VCaP (cell line): Measurements from ENCODE around the gene CABYR.

Source experiments
- H3K27ac ChIP-seq: fragments of 450-650 bp; 2 replicates; pipeline ENCODE4 v1.5.1; 2017
- CTCF ChIP-seq: fragments of 450-650 bp; conservative IDR thresholded peaks from 2 replicates; pipeline ENCODE4 v1.5.1; 2017; ENCODE audit warnings: mild to moderate bottlenecking, moderate library complexity

The CABYR gene

GRCh38 chr18:24161304-24161703 is 22.4 kb downstream of the CABYR start:
- TF ChIP-seq CTCF: no peak
- H3K27ac ChIP-seq: no peak overlapping the region

- H3K27ac ChIP-seq: no peak overlapping the region
- no peak for TF ChIP-seq CTCF
Measured at GRCh38 chr18:24168496-24168895, 29.6 kb downstream of the CABYR start.

- no peak for TF ChIP-seq CTCF
- H3K27ac ChIP-seq: no peak overlapping the region
Measured at GRCh38 chr18:24170360-24170759, 31.5 kb downstream of the CABYR start.

- no peak overlapping the region for H3K27ac ChIP-seq
- TF ChIP-seq CTCF: no peak
Measured at GRCh38 chr18:24173997-24174396, 35.1 kb downstream of the CABYR start.

- TF ChIP-seq CTCF: peak; percentile 68
- H3K27ac ChIP-seq: no peak overlapping the region
Measured at GRCh38 chr18:24176727-24177416, 38.0 kb downstream of the CABYR start.

GRCh38 chr18:24177499-24178133 is 38.8 kb downstream of the CABYR start:
- no peak for TF ChIP-seq CTCF
- no peak overlapping the region for H3K27ac ChIP-seq

GRCh38 chr18:24180048-24180447 is 41.2 kb downstream of the CABYR start:
- H3K27ac ChIP-seq: no peak overlapping the region
- TF ChIP-seq CTCF: no peak
